HEK293 (cell line): ENCODE measurements around the gene DNMT1.

Experiments used
- HOXD13 ChIP-seq: sonication (generic); formaldehyde crosslinking; IDR thresholded peaks from 2 replicates; pipeline ENCODE4 v1.8.0; 2022; ENCODE audit warnings: missing genetic modification reagents, borderline replicate concordance
- KLF8 ChIP-seq: fragments of 450-650 bp; formaldehyde crosslinking; IDR thresholded peaks from 2 replicates; pipeline ENCODE4 v1.5.1; 2016; ENCODE audit warnings: missing biosample characterization, missing genetic modification characterization
- SCRT1 ChIP-seq: fragments of 450-650 bp; formaldehyde crosslinking; IDR thresholded peaks from 2 replicates; pipeline ENCODE4 v1.5.1; 2016; ENCODE audit warnings: missing biosample characterization, missing genetic modification characterization, borderline replicate concordance
- ZBTB20 ChIP-seq: fragments of 450-650 bp; formaldehyde crosslinking; IDR thresholded peaks from 2 replicates; pipeline ENCODE4 v1.5.1; 2016; ENCODE audit warnings: missing biosample characterization, missing genetic modification characterization
- ZFP41 ChIP-seq: fragments of 450-650 bp; formaldehyde crosslinking; IDR thresholded peaks from 2 replicates; pipeline ENCODE4 v1.5.1; 2016; ENCODE audit warnings: missing biosample characterization, missing genetic modification characterization, borderline replicate concordance
- ZNF146 ChIP-seq: fragments of 450-650 bp; formaldehyde crosslinking; IDR thresholded peaks from 2 replicates; pipeline ENCODE4 v1.5.1; 2016; ENCODE audit warnings: missing biosample characterization, missing genetic modification characterization
- ZNF16 ChIP-seq: fragments of 450-650 bp; formaldehyde crosslinking; IDR thresholded peaks from 2 replicates; pipeline ENCODE4 v1.5.1; 2016; ENCODE audit warnings: low read depth, missing biosample characterization, missing genetic modification characterization
- ZNF221 ChIP-seq: fragments of 450-650 bp; formaldehyde crosslinking; IDR thresholded peaks from 2 replicates; pipeline ENCODE4 v1.5.1; 2017; ENCODE audit warnings: missing biosample characterization, missing genetic modification characterization, borderline replicate concordance
- ZNF280C ChIP-seq: fragments of 450-650 bp; formaldehyde crosslinking; IDR thresholded peaks from 2 replicates; pipeline ENCODE4 v1.5.1; 2016; ENCODE audit warnings: missing biosample characterization, missing genetic modification characterization
- ZNF37A ChIP-seq: fragments of 450-650 bp; IDR thresholded peaks from 2 replicates; pipeline ENCODE4 v1.5.1; 2018; ENCODE audit warnings: missing biosample characterization, missing genetic modification characterization
- ZNF433 ChIP-seq: fragments of 450-650 bp; formaldehyde crosslinking; IDR thresholded peaks from 2 replicates; pipeline ENCODE4 v1.5.1; 2016; ENCODE audit warnings: missing biosample characterization, missing genetic modification characterization, low read depth
- ZNF48 ChIP-seq: fragments of 450-650 bp; formaldehyde crosslinking; IDR thresholded peaks from 2 replicates; pipeline ENCODE4 v1.5.1; 2016; ENCODE audit warnings: missing biosample characterization, missing genetic modification characterization
- ZNF514 ChIP-seq: fragments of 450-650 bp; formaldehyde crosslinking; IDR thresholded peaks from 2 replicates; pipeline ENCODE4 v1.5.1; 2016; ENCODE audit warnings: missing biosample characterization, missing genetic modification characterization
- ZNF530 ChIP-seq: fragments of 450-650 bp; formaldehyde crosslinking; IDR thresholded peaks from 2 replicates; pipeline ENCODE4 v1.5.1; 2016; ENCODE audit warnings: low read depth, missing biosample characterization, missing genetic modification characterization
- ZNF549 ChIP-seq: fragments of 450-650 bp; IDR thresholded peaks from 2 replicates; pipeline ENCODE4 v1.5.1; 2018; ENCODE audit warnings: missing biosample characterization, missing genetic modification characterization, mild to moderate bottlenecking, inconsistent platforms, moderate library complexity
- ZNF571 ChIP-seq: fragments of 450-650 bp; formaldehyde crosslinking; IDR thresholded peaks from 2 replicates; pipeline ENCODE4 v1.5.0; 2017; ENCODE audit warnings: missing biosample characterization, missing genetic modification characterization
- ZNF600 ChIP-seq: fragments of 450-650 bp; formaldehyde crosslinking; IDR thresholded peaks from 2 replicates; pipeline ENCODE4 v1.5.1; 2016; ENCODE audit warnings: missing biosample characterization, missing genetic modification characterization
- ZNF623 ChIP-seq: fragments of 450-650 bp; formaldehyde crosslinking; IDR thresholded peaks from 2 replicates; pipeline ENCODE4 v1.5.1; 2016; ENCODE audit warnings: missing biosample characterization, missing genetic modification characterization
- ZNF645 ChIP-seq: fragments of 450-650 bp; formaldehyde crosslinking; IDR thresholded peaks from 2 replicates; pipeline ENCODE4; 2016; ENCODE audit warnings: missing biosample characterization, missing genetic modification characterization
- ZNF660 ChIP-seq: fragments of 450-650 bp; IDR thresholded peaks from 2 replicates; pipeline ENCODE4 v1.5.1; 2018; ENCODE audit warnings: missing biosample characterization, mild to moderate bottlenecking, missing genetic modification characterization
- ZNF747 ChIP-seq: fragments of 450-650 bp; formaldehyde crosslinking; IDR thresholded peaks from 2 replicates; pipeline ENCODE4 v1.5.1; 2016; ENCODE audit warnings: missing biosample characterization, missing genetic modification characterization
- ZNF76 ChIP-seq: fragments of 450-650 bp; formaldehyde crosslinking; IDR thresholded peaks from 2 replicates; pipeline ENCODE4; 2016; ENCODE audit warnings: low read depth, missing biosample characterization, missing genetic modification characterization, borderline replicate concordance
- ZNF785 ChIP-seq: fragments of 450-650 bp; formaldehyde crosslinking; IDR thresholded peaks from 2 replicates; pipeline ENCODE4 v1.5.1; 2016; ENCODE audit warnings: missing biosample characterization, missing genetic modification characterization
- ZNF792 ChIP-seq: fragments of 450-650 bp; formaldehyde crosslinking; IDR thresholded peaks from 2 replicates; pipeline ENCODE4 v1.5.1; 2016; ENCODE audit warnings: missing biosample characterization, missing genetic modification characterization
- ZNF843 ChIP-seq: fragments of 450-650 bp; formaldehyde crosslinking; IDR thresholded peaks from 2 replicates; pipeline ENCODE4 v1.5.1; 2016; ENCODE audit warnings: missing biosample characterization, missing genetic modification characterization
- ZSCAN16 ChIP-seq: fragments of 450-650 bp; formaldehyde crosslinking; IDR thresholded peaks from 2 replicates; pipeline ENCODE4 v1.5.1; 2016; ENCODE audit warnings: missing biosample characterization, missing genetic modification characterization
- TF ChIP-seq, protein P1 (sequence below): fragments of 450-650 bp; formaldehyde crosslinking; IDR thresholded peaks from 2 replicates; pipeline ENCODE4 v1.5.1; 2016; ENCODE audit warnings: missing biosample characterization, missing genetic modification characterization
- TF ChIP-seq, protein P2 (sequence below): fragments of 450-650 bp; formaldehyde crosslinking; IDR thresholded peaks from 2 replicates; pipeline ENCODE4 v1.5.1; 2017; ENCODE audit warnings: missing biosample characterization, missing genetic modification characterization
- TF ChIP-seq, protein P3 (sequence below): fragments of 450-650 bp; formaldehyde crosslinking; IDR thresholded peaks from 2 replicates; pipeline ENCODE4 v1.5.1; 2016; ENCODE audit warnings: missing biosample characterization, missing genetic modification characterization, borderline replicate concordance

DNMT1 gene

DNA sequence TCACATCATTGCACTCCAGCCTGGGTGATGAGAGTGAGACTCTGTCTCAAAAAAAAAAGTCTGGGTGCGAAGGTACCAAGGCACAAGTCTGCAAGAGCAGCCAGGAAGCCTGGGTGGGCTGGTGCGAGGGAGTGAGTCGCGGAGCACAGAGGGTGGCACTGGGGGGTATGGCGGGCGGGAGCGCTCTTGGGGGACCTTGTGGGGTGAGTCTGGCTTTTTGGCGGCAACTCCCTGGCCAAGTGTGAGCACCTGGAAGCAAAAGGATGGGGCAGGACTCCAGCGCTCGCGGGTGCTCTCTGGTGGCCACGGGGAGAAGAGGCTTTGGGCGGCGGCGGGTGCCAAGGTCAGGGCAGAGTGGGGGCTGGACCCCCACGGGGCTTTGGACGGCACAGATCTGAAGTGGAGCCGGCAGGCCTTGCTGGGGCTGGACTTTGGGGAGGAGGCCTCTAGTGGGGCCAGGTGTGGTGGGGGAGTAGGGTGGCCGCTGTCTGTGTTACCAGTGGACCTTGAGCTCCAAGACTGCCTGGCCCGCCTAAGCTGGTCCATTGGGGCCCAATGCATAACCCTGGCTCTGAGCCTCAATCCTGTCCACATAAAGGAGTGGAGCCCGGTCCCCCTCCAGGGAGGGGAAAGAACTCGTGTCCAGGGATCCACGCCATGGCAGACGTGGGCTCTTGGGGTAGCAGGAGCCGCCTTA lies 81.7 kb downstream of the DNMT1 start (continued):
- TF ChIP-seq ZNF571 (tag by site-specific recombination) (no peak), ZNF843 (tag by site-specific recombination) (no peak), ZNF623 (tag by site-specific recombination) (no peak), SCRT1 (tag by site-specific recombination) (no peak), ZNF530 (tag by site-specific recombination) (no peak), ZNF221 (tag by site-specific recombination) (no peak), ZNF146 (tag by site-specific recombination) (no peak), ZNF16 (no peak), ZNF660 (tag by site-specific recombination) (no peak), ZNF280C (tag by site-specific recombination) (no peak), ZNF785 (tag by site-specific recombination) (no peak), ZNF600 (tag by site-specific recombination) (no peak), ZNF433 (no peak), ZNF76 (no peak), ZNF645 (tag by site-specific recombination) (no peak), ZNF549 (tag by site-specific recombination) (no peak), ZFP41 (no peak), ZSCAN16 (tag by site-specific recombination) (no peak), ZNF514 (tag by site-specific recombination) (no peak), HOXD13 (CRISPR knock-in tag) (no peak), KLF8 (tag by site-specific recombination) (0 out of 2 replicates have a peak, but pooled peaks have one; percentile 63), ZNF747 (tag by site-specific recombination) (no peak), ZBTB20 (no peak), ZNF37A (tag by site-specific recombination) (no peak), ZNF792 (tag by site-specific recombination) (no peak), ZNF48 (tag by site-specific recombination) (no peak)
- TF ChIP-seq, protein P1, sequence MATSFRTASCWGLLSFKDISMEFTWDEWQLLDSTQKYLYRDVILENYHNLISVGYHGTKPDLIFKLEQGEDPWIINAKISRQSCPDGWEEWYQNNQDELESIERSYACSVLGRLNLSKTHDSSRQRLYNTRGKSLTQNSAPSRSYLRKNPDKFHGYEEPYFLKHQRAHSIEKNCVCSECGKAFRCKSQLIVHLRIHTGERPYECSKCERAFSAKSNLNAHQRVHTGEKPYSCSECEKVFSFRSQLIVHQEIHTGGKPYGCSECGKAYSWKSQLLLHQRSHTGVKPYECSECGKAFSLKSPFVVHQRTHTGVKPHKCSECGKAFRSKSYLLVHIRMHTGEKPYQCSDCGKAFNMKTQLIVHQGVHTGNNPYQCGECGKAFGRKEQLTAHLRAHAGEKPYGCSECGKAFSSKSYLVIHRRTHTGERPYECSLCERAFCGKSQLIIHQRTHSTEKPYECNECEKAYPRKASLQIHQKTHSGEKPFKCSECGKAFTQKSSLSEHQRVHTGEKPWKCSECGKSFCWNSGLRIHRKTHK (tag by site-specific recombination), result no peak
- TF ChIP-seq, protein P2, sequence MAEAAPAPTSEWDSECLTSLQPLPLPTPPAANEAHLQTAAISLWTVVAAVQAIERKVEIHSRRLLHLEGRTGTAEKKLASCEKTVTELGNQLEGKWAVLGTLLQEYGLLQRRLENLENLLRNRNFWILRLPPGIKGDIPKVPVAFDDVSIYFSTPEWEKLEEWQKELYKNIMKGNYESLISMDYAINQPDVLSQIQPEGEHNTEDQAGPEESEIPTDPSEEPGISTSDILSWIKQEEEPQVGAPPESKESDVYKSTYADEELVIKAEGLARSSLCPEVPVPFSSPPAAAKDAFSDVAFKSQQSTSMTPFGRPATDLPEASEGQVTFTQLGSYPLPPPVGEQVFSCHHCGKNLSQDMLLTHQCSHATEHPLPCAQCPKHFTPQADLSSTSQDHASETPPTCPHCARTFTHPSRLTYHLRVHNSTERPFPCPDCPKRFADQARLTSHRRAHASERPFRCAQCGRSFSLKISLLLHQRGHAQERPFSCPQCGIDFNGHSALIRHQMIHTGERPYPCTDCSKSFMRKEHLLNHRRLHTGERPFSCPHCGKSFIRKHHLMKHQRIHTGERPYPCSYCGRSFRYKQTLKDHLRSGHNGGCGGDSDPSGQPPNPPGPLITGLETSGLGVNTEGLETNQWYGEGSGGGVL (tag by site-specific recombination), result 0 out of 2 replicates have a peak, but pooled peaks have one; percentile 41
- TF ChIP-seq, protein P3, sequence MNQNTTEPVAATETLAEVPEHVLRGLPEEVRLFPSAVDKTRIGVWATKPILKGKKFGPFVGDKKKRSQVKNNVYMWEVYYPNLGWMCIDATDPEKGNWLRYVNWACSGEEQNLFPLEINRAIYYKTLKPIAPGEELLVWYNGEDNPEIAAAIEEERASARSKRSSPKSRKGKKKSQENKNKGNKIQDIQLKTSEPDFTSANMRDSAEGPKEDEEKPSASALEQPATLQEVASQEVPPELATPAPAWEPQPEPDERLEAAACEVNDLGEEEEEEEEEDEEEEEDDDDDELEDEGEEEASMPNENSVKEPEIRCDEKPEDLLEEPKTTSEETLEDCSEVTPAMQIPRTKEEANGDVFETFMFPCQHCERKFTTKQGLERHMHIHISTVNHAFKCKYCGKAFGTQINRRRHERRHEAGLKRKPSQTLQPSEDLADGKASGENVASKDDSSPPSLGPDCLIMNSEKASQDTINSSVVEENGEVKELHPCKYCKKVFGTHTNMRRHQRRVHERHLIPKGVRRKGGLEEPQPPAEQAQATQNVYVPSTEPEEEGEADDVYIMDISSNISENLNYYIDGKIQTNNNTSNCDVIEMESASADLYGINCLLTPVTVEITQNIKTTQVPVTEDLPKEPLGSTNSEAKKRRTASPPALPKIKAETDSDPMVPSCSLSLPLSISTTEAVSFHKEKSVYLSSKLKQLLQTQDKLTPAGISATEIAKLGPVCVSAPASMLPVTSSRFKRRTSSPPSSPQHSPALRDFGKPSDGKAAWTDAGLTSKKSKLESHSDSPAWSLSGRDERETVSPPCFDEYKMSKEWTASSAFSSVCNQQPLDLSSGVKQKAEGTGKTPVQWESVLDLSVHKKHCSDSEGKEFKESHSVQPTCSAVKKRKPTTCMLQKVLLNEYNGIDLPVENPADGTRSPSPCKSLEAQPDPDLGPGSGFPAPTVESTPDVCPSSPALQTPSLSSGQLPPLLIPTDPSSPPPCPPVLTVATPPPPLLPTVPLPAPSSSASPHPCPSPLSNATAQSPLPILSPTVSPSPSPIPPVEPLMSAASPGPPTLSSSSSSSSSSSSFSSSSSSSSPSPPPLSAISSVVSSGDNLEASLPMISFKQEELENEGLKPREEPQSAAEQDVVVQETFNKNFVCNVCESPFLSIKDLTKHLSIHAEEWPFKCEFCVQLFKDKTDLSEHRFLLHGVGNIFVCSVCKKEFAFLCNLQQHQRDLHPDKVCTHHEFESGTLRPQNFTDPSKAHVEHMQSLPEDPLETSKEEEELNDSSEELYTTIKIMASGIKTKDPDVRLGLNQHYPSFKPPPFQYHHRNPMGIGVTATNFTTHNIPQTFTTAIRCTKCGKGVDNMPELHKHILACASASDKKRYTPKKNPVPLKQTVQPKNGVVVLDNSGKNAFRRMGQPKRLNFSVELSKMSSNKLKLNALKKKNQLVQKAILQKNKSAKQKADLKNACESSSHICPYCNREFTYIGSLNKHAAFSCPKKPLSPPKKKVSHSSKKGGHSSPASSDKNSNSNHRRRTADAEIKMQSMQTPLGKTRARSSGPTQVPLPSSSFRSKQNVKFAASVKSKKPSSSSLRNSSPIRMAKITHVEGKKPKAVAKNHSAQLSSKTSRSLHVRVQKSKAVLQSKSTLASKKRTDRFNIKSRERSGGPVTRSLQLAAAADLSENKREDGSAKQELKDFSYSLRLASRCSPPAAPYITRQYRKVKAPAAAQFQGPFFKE (tag by site-specific recombination), result no peak
